ENCODE measurements around the gene COX6A1. TPM values are rescaled to one million over a fixed set of nuclear protein-coding genes. Genes with fewer than 3 reads are reported as not detected.

The COX6A1 gene
- total and polyA plus RNA-seq, 2 donors (not counting 3 experiments of a cell fraction or from before 2014, with no cell fraction given): 299 to 1,327 TPM

DNA sequence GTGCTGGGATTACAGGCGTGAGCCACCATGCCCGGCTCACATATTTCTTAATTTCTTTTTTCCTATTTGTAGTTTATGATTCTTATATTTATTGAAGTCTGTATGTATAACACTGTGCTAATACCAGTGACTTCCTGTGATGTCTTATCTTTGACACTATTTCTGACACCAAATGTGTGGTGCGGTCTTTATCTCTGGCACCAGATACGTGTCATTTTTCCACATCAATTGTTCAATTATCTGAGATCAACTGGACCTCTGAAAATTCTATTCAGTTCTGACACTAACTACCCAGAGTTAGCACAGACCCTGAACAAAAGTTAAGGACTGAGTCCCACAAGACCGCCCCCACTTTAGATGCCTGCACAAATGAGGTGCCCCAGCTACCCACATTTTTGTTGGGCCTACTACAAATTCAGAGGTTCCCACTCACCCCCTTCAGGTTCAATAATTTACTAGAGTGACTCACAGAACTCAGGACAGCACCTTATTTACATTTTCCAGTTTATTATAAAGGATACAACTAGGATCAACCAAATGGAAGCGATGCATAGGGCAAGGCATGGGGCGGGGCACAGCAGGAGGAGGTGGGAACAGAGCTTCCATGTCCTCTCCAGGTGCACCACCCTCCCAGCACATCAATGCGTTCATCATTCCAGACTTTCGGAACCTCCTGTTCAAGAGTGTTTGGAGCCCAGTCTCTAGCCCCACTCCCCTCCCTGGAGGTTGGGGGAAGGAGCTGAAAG, 43.3 kb downstream of the COX6A1 start:
- Histone ChIP-seq H4K20me1 (replicated peaks; ENCODE audit: control insufficient read depth, extremely low read depth, insufficient read depth, low read length) (no peaks in the 10 kb centered on the region), H3K27me3 (ENCODE audit: control insufficient read depth in 2 of 2, insufficient read depth in 2 of 2, low read length in 2 of 2) (no peaks in the 10 kb centered on the region), H3K4me2 (ENCODE audit: insufficient read depth, low read length) (no peak overlapping the region), H3K4me1 (ENCODE audit: control insufficient read depth, extremely low read depth, insufficient read depth, low read length) (no peaks in the 10 kb centered on the region), H3K9me3 (replicated peaks; ENCODE audit: control insufficient read depth, insufficient read depth, low read length) (no peaks in the 10 kb centered on the region), H3K4me3 (replicated peaks in 1 of 3; ENCODE audit: insufficient read depth in 1 of 3, low read depth in 1 of 3, low read length in 3 of 3) (no peak overlapping the region), H2AFZ (ENCODE audit: low read depth, low read length) (no peak overlapping the region), H3K27ac (ENCODE audit: insufficient read depth, low read depth, low read length) (no peak overlapping the region), H3K9ac (replicated peaks; ENCODE audit: extremely low read depth, insufficient read depth, low read length) (no peak overlapping the region), H3K79me2 (ENCODE audit: control insufficient read depth, insufficient read depth, low read length) (no peaks in the 10 kb centered on the region), H3K36me3 (ENCODE audit: control insufficient read depth in 2 of 2, extremely low read depth in 1 of 2, insufficient read depth in 2 of 2, low read length in 2 of 2) (no peaks in the 10 kb centered on the region), H3K9me1 (replicated peaks; ENCODE audit: control insufficient read depth, extremely low read depth, insufficient read depth, low read length) (no peaks in the 10 kb centered on the region)
- BruUV-seq (replicated peaks): no TSS peak
- CTCF ChIA-PET: no interaction called here
- TF ChIP-seq POLR2A (IDR thresholded peaks at IDR 0.05; ENCODE audit: low read depth, low read length) (no peak), JUN (IDR thresholded peaks at IDR 0.05; ENCODE audit: borderline replicate concordance, insufficient read depth, insufficient read length, low read depth) (no peak), EZH2 (IDR thresholded peaks at IDR 0.05; ENCODE audit: borderline replicate concordance, low read depth, low read length, severe bottlenecking) (no peak), GATA2 (IDR thresholded peaks at IDR 0.05; ENCODE audit: insufficient read depth, insufficient read length, low read depth, low read length) (no peak), POLR2AphosphoS5 (IDR thresholded peaks at IDR 0.05; ENCODE audit: insufficient read depth, low read depth, low read length) (no peak), FOS (IDR thresholded peaks at IDR 0.05; ENCODE audit: borderline replicate concordance, insufficient read depth, low read length) (no peak), MYC (IDR thresholded peaks at IDR 0.05; ENCODE audit: low read depth, low read length) (no peak)
- TF ChIP-seq, protein P1, sequence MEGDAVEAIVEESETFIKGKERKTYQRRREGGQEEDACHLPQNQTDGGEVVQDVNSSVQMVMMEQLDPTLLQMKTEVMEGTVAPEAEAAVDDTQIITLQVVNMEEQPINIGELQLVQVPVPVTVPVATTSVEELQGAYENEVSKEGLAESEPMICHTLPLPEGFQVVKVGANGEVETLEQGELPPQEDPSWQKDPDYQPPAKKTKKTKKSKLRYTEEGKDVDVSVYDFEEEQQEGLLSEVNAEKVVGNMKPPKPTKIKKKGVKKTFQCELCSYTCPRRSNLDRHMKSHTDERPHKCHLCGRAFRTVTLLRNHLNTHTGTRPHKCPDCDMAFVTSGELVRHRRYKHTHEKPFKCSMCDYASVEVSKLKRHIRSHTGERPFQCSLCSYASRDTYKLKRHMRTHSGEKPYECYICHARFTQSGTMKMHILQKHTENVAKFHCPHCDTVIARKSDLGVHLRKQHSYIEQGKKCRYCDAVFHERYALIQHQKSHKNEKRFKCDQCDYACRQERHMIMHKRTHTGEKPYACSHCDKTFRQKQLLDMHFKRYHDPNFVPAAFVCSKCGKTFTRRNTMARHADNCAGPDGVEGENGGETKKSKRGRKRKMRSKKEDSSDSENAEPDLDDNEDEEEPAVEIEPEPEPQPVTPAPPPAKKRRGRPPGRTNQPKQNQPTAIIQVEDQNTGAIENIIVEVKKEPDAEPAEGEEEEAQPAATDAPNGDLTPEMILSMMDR (IDR thresholded peaks at IDR 0.05; ENCODE audit: extremely low read depth in 1 of 2, insufficient read depth in 1 of 2, low read depth in 1 of 2, low read length in 2 of 2): no peak
- TF ChIP-seq, protein P2, sequence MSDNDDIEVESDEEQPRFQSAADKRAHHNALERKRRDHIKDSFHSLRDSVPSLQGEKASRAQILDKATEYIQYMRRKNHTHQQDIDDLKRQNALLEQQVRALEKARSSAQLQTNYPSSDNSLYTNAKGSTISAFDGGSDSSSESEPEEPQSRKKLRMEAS (IDR thresholded peaks at IDR 0.05; ENCODE audit: insufficient read depth, insufficient read length): no peak
- dilution Hi-C loops (cut with MboI; ENCODE audit: extremely low pct_ligation_motif_present, low sequenced_read_pairs): no loop called here
- no peak for DNase-seq (ENCODE audit: low read depth, low spot score)
- FAIRE-seq: no peak
- intact Hi-C loops (cut with micrococcal nuclease): no loop called here
- POLR2A ChIA-PET: interaction anchor here (0.7 kb wide), 1 partner anchor 11 kb away, joined by 5 read pairs; no protein-coding TSS in a partner anchor
